ENCODE results near the gene WDR38. TPM values are rescaled to one million over a fixed set of nuclear protein-coding genes. Genes with fewer than 3 reads are reported as not detected.

WDR38 gene
- total RNA-seq, 6 experiments from 2014 or later, result not detected

DNA sequence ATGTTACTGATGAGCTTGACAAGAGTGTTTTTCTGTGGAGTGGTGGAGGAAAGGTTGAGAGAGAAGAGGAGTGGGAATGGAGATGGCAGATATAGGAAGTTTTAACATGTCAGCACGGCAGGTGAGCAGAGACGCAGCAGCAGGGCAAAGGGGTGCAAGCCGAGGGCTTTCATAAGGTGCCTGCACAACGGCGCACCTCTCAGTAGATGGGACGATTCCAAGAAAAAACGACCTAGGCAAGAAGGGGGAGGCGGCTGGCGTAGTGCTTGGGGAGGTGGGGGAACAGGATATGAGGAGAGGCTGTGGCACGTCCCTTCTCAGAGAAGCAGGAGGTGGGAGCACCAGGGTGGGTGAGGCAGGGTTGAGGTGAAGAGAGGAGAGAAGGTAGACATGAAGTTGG, 33.2 kb downstream of the WDR38 start:
- H3K4me1 ChIP-seq, result no peaks in the 10 kb centered on the region
- H3K27ac ChIP-seq, result peak overlapping the region in 1 of 3 donors; percentile 53
- peaks cover 0 to 70% (median 6%) of the 10 kb centered on the region in 4 donors for H3K36me3 ChIP-seq
- DNase-seq (no peak), ATAC-seq (no peak)
- intact Hi-C loops (cut with DNase I), result no loop called here
- no peaks in the 10 kb centered on the region for H3K27me3 ChIP-seq
- TF ChIP-seq, protein P1, sequence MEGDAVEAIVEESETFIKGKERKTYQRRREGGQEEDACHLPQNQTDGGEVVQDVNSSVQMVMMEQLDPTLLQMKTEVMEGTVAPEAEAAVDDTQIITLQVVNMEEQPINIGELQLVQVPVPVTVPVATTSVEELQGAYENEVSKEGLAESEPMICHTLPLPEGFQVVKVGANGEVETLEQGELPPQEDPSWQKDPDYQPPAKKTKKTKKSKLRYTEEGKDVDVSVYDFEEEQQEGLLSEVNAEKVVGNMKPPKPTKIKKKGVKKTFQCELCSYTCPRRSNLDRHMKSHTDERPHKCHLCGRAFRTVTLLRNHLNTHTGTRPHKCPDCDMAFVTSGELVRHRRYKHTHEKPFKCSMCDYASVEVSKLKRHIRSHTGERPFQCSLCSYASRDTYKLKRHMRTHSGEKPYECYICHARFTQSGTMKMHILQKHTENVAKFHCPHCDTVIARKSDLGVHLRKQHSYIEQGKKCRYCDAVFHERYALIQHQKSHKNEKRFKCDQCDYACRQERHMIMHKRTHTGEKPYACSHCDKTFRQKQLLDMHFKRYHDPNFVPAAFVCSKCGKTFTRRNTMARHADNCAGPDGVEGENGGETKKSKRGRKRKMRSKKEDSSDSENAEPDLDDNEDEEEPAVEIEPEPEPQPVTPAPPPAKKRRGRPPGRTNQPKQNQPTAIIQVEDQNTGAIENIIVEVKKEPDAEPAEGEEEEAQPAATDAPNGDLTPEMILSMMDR (IDR thresholded peaks at IDR 0.05), result no peak
- no peak for TF ChIP-seq POLR2A (IDR thresholded peaks at IDR 0.05)
- no peaks in the 10 kb centered on the region for H3K9me3 ChIP-seq
- H3K4me3 ChIP-seq, result no peak overlapping the region
- WGBS (ENCODE audit: insufficient coverage, low coverage, low lambda C conversion rate, missing lambda C conversion rate), result 84% methylated on average over 10 of the region's 10 CpGs

DNA sequence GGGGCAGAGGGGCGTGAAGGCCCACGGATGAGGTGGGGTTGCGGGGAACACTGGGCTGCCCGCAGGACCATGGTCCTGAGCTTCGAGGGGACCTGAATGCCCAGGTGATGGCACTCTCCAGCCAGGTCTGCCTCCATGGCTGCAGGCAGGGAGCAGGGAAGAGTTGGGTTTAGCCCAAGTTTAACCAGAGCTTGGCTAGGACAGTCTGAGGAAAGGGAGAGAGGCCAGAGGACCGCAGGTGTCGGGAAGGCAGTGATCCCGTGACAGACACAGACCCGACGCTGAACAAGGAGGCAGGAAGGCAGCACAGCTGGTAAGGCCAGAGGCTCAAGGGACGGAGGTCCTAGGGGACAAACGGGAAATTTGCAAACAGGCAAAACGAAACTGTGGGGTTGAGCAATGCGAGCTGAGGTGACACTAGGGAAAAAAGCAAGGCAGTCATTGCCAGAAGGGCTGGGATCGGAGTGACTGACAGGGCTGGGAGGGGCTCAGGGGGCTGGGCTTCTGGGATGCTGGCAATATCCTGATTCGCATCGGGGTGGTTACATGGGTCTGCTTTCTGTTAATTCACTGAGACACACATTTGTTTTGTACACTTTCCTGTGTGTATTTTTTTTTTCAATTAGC, 33.7 kb downstream of the WDR38 start:
- H3K27me3 ChIP-seq, result no peaks in the 10 kb centered on the region
- H3K27ac ChIP-seq, result peak overlapping the region in 2 of 3 donors; percentile 36 to 53
- 58% methylated on average over 17 of the region's 17 CpGs for WGBS (ENCODE audit: insufficient coverage, low coverage, low lambda C conversion rate, missing lambda C conversion rate)
- H3K4me3 ChIP-seq, result peak overlapping the region in 1 of 3 donors; percentile 17
- no peaks in the 10 kb centered on the region for H3K9me3 ChIP-seq
- no peaks in the 10 kb centered on the region for H3K4me1 ChIP-seq
- TF ChIP-seq, protein P1 (IDR thresholded peaks at IDR 0.05), result no peak
- TF ChIP-seq POLR2A (IDR thresholded peaks at IDR 0.05), result no peak
- H3K36me3 ChIP-seq, result peaks cover 0 to 68% (median 6%) of the 10 kb centered on the region in 4 donors
- ATAC-seq (peak; percentile 77 to 93 (median 84)), DNase-seq (peak in 2 of 3 donors; percentile 33 to 61)
- intact Hi-C loops (cut with DNase I), result no loop called here

DNA sequence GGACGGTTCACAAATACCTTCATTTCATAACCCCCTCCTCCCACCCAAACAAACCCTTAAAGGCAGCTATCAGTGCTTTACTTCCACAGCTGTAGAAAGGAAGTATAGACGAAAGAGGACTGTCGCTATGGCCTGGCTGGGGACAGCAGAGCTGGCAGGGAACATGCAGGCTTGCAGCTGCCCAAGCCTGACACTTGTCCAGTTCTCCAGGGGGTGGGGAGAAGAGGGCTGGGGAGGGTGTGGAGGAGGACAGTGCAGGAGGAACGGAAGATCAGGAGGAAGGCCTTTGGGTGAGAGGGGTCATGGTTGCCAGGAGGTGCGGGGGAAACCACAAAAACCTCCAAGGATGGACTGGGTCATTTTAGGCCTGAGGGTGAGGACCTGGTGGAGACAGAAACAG, 34.6 kb downstream of the WDR38 start:
- DNase-seq, result no peak
- 90% methylated on average over 2 of the region's 5 CpGs for WGBS (ENCODE audit: insufficient coverage, low coverage, low lambda C conversion rate, missing lambda C conversion rate)
- TF ChIP-seq, protein P1 (IDR thresholded peaks at IDR 0.05), result no peak
- no peak for TF ChIP-seq POLR2A (IDR thresholded peaks at IDR 0.05)
- intact Hi-C loops (cut with DNase I), result no loop called here
- no peak overlapping the region for H3K27ac ChIP-seq
- ATAC-seq, result no peak
- H3K4me1 ChIP-seq, result no peaks in the 10 kb centered on the region
- H3K36me3 ChIP-seq, result peaks cover 0 to 65% (median 6%) of the 10 kb centered on the region in 4 donors
- no peaks in the 10 kb centered on the region for H3K9me3 ChIP-seq
- no peak overlapping the region for H3K4me3 ChIP-seq
- no peaks in the 10 kb centered on the region for H3K27me3 ChIP-seq

DNA sequence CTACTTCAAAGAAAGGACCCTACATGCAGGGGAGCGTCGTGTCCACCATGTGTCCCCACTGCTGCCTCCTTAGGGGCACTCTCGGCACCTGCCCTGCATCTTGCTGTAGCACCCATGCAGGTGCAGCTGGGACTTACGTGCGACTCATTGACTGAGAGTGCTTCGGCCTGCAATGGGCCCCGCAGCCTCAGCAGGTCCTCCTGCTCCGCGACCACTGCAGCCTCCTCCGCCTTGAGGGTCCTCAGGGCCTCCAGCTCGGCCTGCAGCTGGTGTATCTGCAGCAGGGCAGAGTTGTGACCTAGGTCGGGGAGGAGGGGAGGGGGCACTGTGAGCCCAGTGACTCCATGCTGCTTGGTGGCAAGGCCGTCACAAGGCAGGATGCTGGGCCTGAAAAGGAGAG, 35.7 kb downstream of the WDR38 start:
- no peak for TF ChIP-seq POLR2A (IDR thresholded peaks at IDR 0.05)
- TF ChIP-seq, protein P1 (IDR thresholded peaks at IDR 0.05), result no peak
- no peak for DNase-seq
- peaks cover 0 to 76% (median 6%) of the 10 kb centered on the region in 4 donors for H3K36me3 ChIP-seq
- H3K27me3 ChIP-seq, result no peaks in the 10 kb centered on the region
- H3K4me1 ChIP-seq, result no peaks in the 10 kb centered on the region
- H3K27ac ChIP-seq, result no peak overlapping the region
- no peak for ATAC-seq
- WGBS (ENCODE audit: insufficient coverage, low coverage, low lambda C conversion rate, missing lambda C conversion rate), result 100% methylated on average over 2 of the region's 13 CpGs
- no peak overlapping the region for H3K4me3 ChIP-seq
- H3K9me3 ChIP-seq, result no peaks in the 10 kb centered on the region
- intact Hi-C loops (cut with DNase I), result no loop called here

All from right lobe of liver (tissue), 6 donors.